Measurements from ENCODE around the gene LPXN.

Gene LPXN

GRCh38 chr11:58524232-58525036 lies 51.2 kb downstream of the LPXN start:
- peak; percentile 74 for DNase-seq (ENCODE audit: low spot score)

- peak; percentile 51 for DNase-seq (ENCODE audit: low spot score)
Measured at GRCh38 chr11:58513747-58514367, 61.8 kb downstream of the LPXN start.

GRCh38 chr11:58511636-58512035 lies 64.0 kb downstream of the LPXN start:
- DNase-seq (ENCODE audit: low spot score): no peak

- DNase-seq (ENCODE audit: low spot score): no peak
Measured at GRCh38 chr11:58509748-58510147, 65.9 kb downstream of the LPXN start.

GRCh38 chr11:58508814-58509213 lies 66.8 kb downstream of the LPXN start:
- no peak for DNase-seq (ENCODE audit: low spot score)

- no peak for DNase-seq (ENCODE audit: low spot score)
Measured at GRCh38 chr11:58508005-58508404, 67.7 kb downstream of the LPXN start, which contains the start of gene OR5B21. TSS of gene OR5B21 (minus strand) at chr11:58508105. CDS start at chr11:58508105, 0 bp downstream.

- no peak for DNase-seq (ENCODE audit: low spot score)
Measured at GRCh38 chr11:58507355-58507754, 68.3 kb downstream of the LPXN start.

- no peak for DNase-seq (ENCODE audit: low spot score)
Measured at GRCh38 chr11:58506935-58507334, 68.7 kb downstream of the LPXN start.

- no peak for DNase-seq (ENCODE audit: low spot score)
Measured at GRCh38 chr11:58505849-58506248, 69.8 kb downstream of the LPXN start.

GRCh38 chr11:58504232-58504631 lies 71.4 kb downstream of the LPXN start:
- DNase-seq (ENCODE audit: low spot score): no peak

- DNase-seq (ENCODE audit: low spot score): no peak
Measured at GRCh38 chr11:58503361-58503856, 72.2 kb downstream of the LPXN start.

GRCh38 chr11:58502004-58502403 lies 73.7 kb downstream of the LPXN start:
- no peak for DNase-seq (ENCODE audit: low spot score)

GRCh38 chr11:58498464-58498863 lies 77.2 kb downstream of the LPXN start:
- DNase-seq (ENCODE audit: low spot score): no peak

GRCh38 chr11:58497951-58498350 lies 77.7 kb downstream of the LPXN start:
- DNase-seq (ENCODE audit: low spot score): no peak

- DNase-seq (ENCODE audit: low spot score): no peak
Measured at GRCh38 chr11:58495906-58496305, 79.8 kb downstream of the LPXN start.

- DNase-seq (ENCODE audit: low spot score): no peak
Measured at GRCh38 chr11:58494101-58494500, 81.6 kb downstream of the LPXN start.

- DNase-seq (ENCODE audit: low spot score): no peak
Measured at GRCh38 chr11:58493676-58494075, 82.0 kb downstream of the LPXN start.

- no peak for DNase-seq (ENCODE audit: low spot score)
Measured at GRCh38 chr11:58490827-58491226, 84.8 kb downstream of the LPXN start.

- DNase-seq (ENCODE audit: low spot score): no peak
Measured at GRCh38 chr11:58487170-58487569, 88.5 kb downstream of the LPXN start.

- no peak for DNase-seq (ENCODE audit: low spot score)
Measured at GRCh38 chr11:58485961-58486360, 89.7 kb downstream of the LPXN start.
